B cell (primary cell): ENCODE measurements around the gene SMIM9. TPM values are rescaled to one million over a fixed set of nuclear protein-coding genes. Genes with fewer than 3 reads are reported as not detected.
"Not testable (repeated sequence)": the region's sequence is repeated elsewhere in the genome, so short reads cannot be mapped to it uniquely, and the experiment has no call there.

ENCODE experiments used
- ATAC-seq: fragments of 200-7000 bp; cut with Tn5 transposase; one replicate; pipeline ENCODE4 v1.10.0; 2021; ENCODE audit warnings: low read depth, mild to moderate bottlenecking, moderate number of reproducible peaks, moderate library complexity
- CTCF ChIA-PET: fragments of 350-600 bp; sonication (Branson Sonifier 250); formaldehyde crosslinking; loops from one replicate; lab custom pipeline; 2021; ENCODE audit warnings: antibody characterized with exemption, inconsistent platforms; lab: Charles Lee
- POLR2A ChIA-PET: fragments of 350-600 bp; sonication (Branson Sonifier 250); formaldehyde crosslinking; loops from one replicate; lab custom pipeline; 2021; ENCODE audit warnings: antibody characterized with exemption; lab: Charles Lee
- DNase-seq: peaks from one replicate; pipeline ENCODE4 v3.0.0; 2013
- H2AFZ ChIP-seq: 2 replicates; pipeline ENCODE4 v1.6.1; 2012; ENCODE audit warnings: mild to moderate bottlenecking, low read depth, low read length; ENCODE audit not compliant: insufficient read depth, poor library complexity, severe bottlenecking
- H3K27ac ChIP-seq, 2 donors: 1 replicate in 1 of 2; 2 replicates in 1 of 2; pipeline ENCODE4 v1.5.1; 2012 to 2013; ENCODE audit warnings: low read length in 2 of 2, mild to moderate bottlenecking in 2 of 2, moderate library complexity in 1 of 2
- H3K27me3 ChIP-seq, 4 experiments: fragments of 200-600 bp in 1 of 4; sonication (generic) in 1 of 4; replicated peaks in 1 of 4; 1 replicate in 2 of 4; 2 replicates in 2 of 4; pipeline versions ENCODE4 v1.6.1 to v1.7.0; 2013 to 2016; ENCODE audit warnings: low read length in 3 of 4, mild to moderate bottlenecking in 2 of 4, mixed read lengths in 1 of 4, moderate library complexity in 1 of 4; ENCODE audit not compliant: insufficient read depth in 4 of 4, control insufficient read depth in 3 of 4; ENCODE audit errors: control extremely low read depth in 1 of 4
- H3K36me3 ChIP-seq, 2 experiments: replicated peaks in 1 of 2; 1 replicate in 1 of 2; 2 replicates in 1 of 2; pipeline versions ENCODE4 v1.6.1 to v1.7.1; 2013; ENCODE audit warnings: low read length in 1 of 2; ENCODE audit not compliant: insufficient read depth in 2 of 2, control insufficient read depth in 1 of 2; ENCODE audit errors: control extremely low read depth in 1 of 2, extremely low read depth in 1 of 2
- H3K4me1 ChIP-seq, 2 donors: fragments of 200-600 bp in 1 of 2; sonication (generic) in 1 of 2; 1 replicate in 1 of 2; 2 replicates in 1 of 2; pipeline versions ENCODE4 v1.5.1 to v1.6.1; 2013 to 2017; ENCODE audit warnings: low read length in 2 of 2; ENCODE audit not compliant: control insufficient read depth in 2 of 2, insufficient read depth in 2 of 2
- H3K4me2 ChIP-seq: replicated peaks from 2 replicates; pipeline ENCODE3; 2012; ENCODE audit warnings: mild to moderate bottlenecking, low read depth, low read length; ENCODE audit not compliant: poor library complexity, severe bottlenecking
- H3K4me3 ChIP-seq, 5 experiments: fragments of 200-600 bp in 1 of 5; sonication (generic) in 1 of 5; 1 replicate in 3 of 5; 2 replicates in 2 of 5; pipeline versions ENCODE4 v1.5.1 to v1.7.0; 2011 to 2016; ENCODE audit warnings: low read length in 4 of 5, mild to moderate bottlenecking in 4 of 5, low read depth in 2 of 5, control low read depth in 1 of 5, moderate library complexity in 1 of 5; ENCODE audit not compliant: insufficient read depth in 1 of 5; ENCODE audit errors: control extremely low read depth in 1 of 5, extremely low read depth in 1 of 5
- H3K79me2 ChIP-seq: fragments of 200-600 bp; sonication (generic); one replicate; pipeline ENCODE4 v1.6.0; 2016; ENCODE audit warnings: low read length; ENCODE audit not compliant: control insufficient read depth, insufficient read depth
- H3K9ac ChIP-seq: fragments of 200-600 bp; sonication (generic); 2 replicates; pipeline ENCODE4 v1.6.1; 2017; ENCODE audit warnings: mild to moderate bottlenecking, low read length, moderate library complexity
- H3K9me3 ChIP-seq, 3 donors: one replicate each; pipeline versions ENCODE4 v1.6.1 to v1.7.1; 2013; ENCODE audit warnings: low read length in 2 of 3; ENCODE audit not compliant: control insufficient read depth in 2 of 3, insufficient read depth in 1 of 3; ENCODE audit errors: control extremely low read depth in 1 of 3
- H4K20me1 ChIP-seq: 2 replicates; pipeline ENCODE4 v1.6.0; 2012; ENCODE audit warnings: mild to moderate bottlenecking, low read length; ENCODE audit not compliant: insufficient read depth, control insufficient read depth, poor library complexity, severe bottlenecking
- H3K27ac Mint-ChIP-seq: one replicate; pipeline ENCODE4 v1.8.0; 2021; ENCODE audit warnings: mixed read lengths
- H3K27me3 Mint-ChIP-seq: one replicate; pipeline ENCODE4 v1.8.0; 2021; ENCODE audit warnings: mixed read lengths
- H3K4me1 Mint-ChIP-seq: one replicate; pipeline ENCODE4 v1.8.0; 2021; ENCODE audit warnings: mixed read lengths
- H3K4me3 Mint-ChIP-seq: one replicate; pipeline ENCODE4 v1.8.0; 2021; ENCODE audit warnings: mixed read lengths
- H3K9me3 Mint-ChIP-seq: one replicate; pipeline ENCODE4 v1.8.0; 2022; ENCODE audit warnings: mixed read lengths; ENCODE audit not compliant: insufficient read depth
- CTCF ChIP-seq: fragments of 200-600 bp; IDR thresholded peaks from one replicate; pipeline ENCODE4 v1.8.0; 2022; ENCODE audit warnings: antibody characterized with exemption, mild to moderate bottlenecking
- EZH2 ChIP-seq: IDR thresholded peaks from 2 replicates; pipeline ENCODE4 v1.6.1; 2012; ENCODE audit warnings: borderline replicate concordance, low read depth, mild to moderate bottlenecking, moderate library complexity, low read length; ENCODE audit not compliant: insufficient read depth, poor library complexity, severe bottlenecking
- WGBS: methylation state at CpG from one replicate; pipeline ENCODE4 v1.1.5; 2013; ENCODE audit warnings: missing lambda C conversion rate; ENCODE audit not compliant: insufficient coverage; 5-methylcytosine and 5-hydroxymethylcytosine counted together
- intact Hi-C: fragments of 100-400 bp; cut with micrococcal nuclease; formaldehyde crosslinking; loops from one replicate; pipeline ENCODE4 v1.10.0; 2022
- polyA plus RNA-seq: library from polyadenylated mRNA; depleted of rRNA; stranded (reverse); fragments of >200 nt; gene quantifications from 2 replicates; pipeline ENCODE4 v1.2.3, GENCODE V29; 2012
- total RNA-seq, 2 donors: library from RNA; stranded (reverse); fragments of 120-200 nt in 1 of 2; gene quantifications; 1 replicate in 1 of 2; 2 replicates in 1 of 2; pipeline versions ENCODE4 v1.2.3 to v1.2.4, GENCODE V29; 2013 to 2022

SMIM9 gene
- total and polyA plus RNA-seq, 2 donors (not counting 1 experiment from before 2014, with no cell fraction given), result not detected

- ChIA-PET CTCF (interaction anchor here (1.0 to 2.1 kb wide), 4 partner anchors 8 to 21 kb away, joined by 4 to 7 read pairs (median 4); partner anchors contain the start of gene MPP1), POLR2A (interaction anchor here (0.6 kb wide), 1 partner anchor 396 kb away, joined by 4 read pairs; no protein-coding TSS in a partner anchor)
- H3K9ac ChIP-seq, result no peak overlapping the region
- H3K36me3 ChIP-seq, result no peaks in the 10 kb centered on the region
- no peaks in the 10 kb centered on the region for H4K20me1 ChIP-seq
- Mint-ChIP-seq H3K27me3 (no peaks in the 10 kb centered on the region), H3K4me3 (peak overlapping the region; percentile 78), H3K4me1 (peaks cover 19% of the 10 kb centered on the region), H3K27ac (peak overlapping the region; percentile 90), H3K9me3 (no peaks in the 10 kb centered on the region)
- ATAC-seq (peak; percentile 50), DNase-seq (no peak)
- no peak overlapping the region for H2AFZ ChIP-seq
- no peaks in the 10 kb centered on the region for H3K9me3 ChIP-seq
- no peaks in the 10 kb centered on the region for H3K79me2 ChIP-seq
- H3K4me3 ChIP-seq, result no peak overlapping the region
- H3K27me3 ChIP-seq, result no peaks in the 10 kb centered on the region
- no CpG with 5 or more reads among the region's 11 CpGs for WGBS
- peaks cover 9 to 16% of the 10 kb centered on the region in 2 donors for H3K4me1 ChIP-seq
- peak overlapping the region; percentile 5 to 54 for H3K27ac ChIP-seq
- peak overlapping the region; percentile 47 for H3K4me2 ChIP-seq
- TF ChIP-seq EZH2 (no peak), CTCF (no peak)
- intact Hi-C loops, result no loop called here
Observed at GRCh38 chrX:154818916-154819770, 15.3 kb downstream of the SMIM9 start.

GRCh38 chrX:154817048-154817618 lies 17.3 kb downstream of the SMIM9 start:
- peaks cover 9 to 16% of the 10 kb centered on the region in 2 donors for H3K4me1 ChIP-seq
- DNase-seq, H3K4me3 ChIP-seq, H3K27me3 Mint-ChIP-seq, H3K9me3 ChIP-seq, H3K36me3 ChIP-seq, H3K27ac ChIP-seq, POLR2A ChIA-PET, H3K9ac ChIP-seq, H3K9me3 Mint-ChIP-seq, H3K4me2 ChIP-seq, H3K27ac Mint-ChIP-seq, H2AFZ ChIP-seq, intact Hi-C loops, H4K20me1 ChIP-seq, H3K79me2 ChIP-seq, ATAC-seq, H3K4me3 Mint-ChIP-seq, H3K27me3 ChIP-seq: not testable (repeated sequence)
- CTCF ChIA-PET, result interaction anchor here (1.7 kb wide), 1 partner anchor 17 kb away, joined by 4 read pairs; no protein-coding TSS in a partner anchor
- peaks cover 17% of the 10 kb centered on the region for H3K4me1 Mint-ChIP-seq
- 98% methylated on average over 9 of the region's 19 CpGs for WGBS

- POLR2A ChIA-PET, H3K4me3 Mint-ChIP-seq, H3K9me3 Mint-ChIP-seq, H3K9ac ChIP-seq, H3K79me2 ChIP-seq, H3K9me3 ChIP-seq, H3K4me2 ChIP-seq, intact Hi-C loops, H4K20me1 ChIP-seq, CTCF ChIA-PET, H2AFZ ChIP-seq, ATAC-seq, DNase-seq, H3K27ac ChIP-seq, H3K27me3 Mint-ChIP-seq, H3K36me3 ChIP-seq, H3K27me3 ChIP-seq, H3K4me3 ChIP-seq, H3K27ac Mint-ChIP-seq: not testable (repeated sequence)
- no CpG with 5 or more reads among the region's 4 CpGs for WGBS
- H3K4me1 ChIP-seq, result peaks cover 9 to 16% of the 10 kb centered on the region in 2 donors
- H3K4me1 Mint-ChIP-seq, result peaks cover 16% of the 10 kb centered on the region
Observed at GRCh38 chrX:154816326-154816898, 18.1 kb downstream of the SMIM9 start.
